ENCODE data around the gene KCNA5. TPM values are rescaled to one million over a fixed set of nuclear protein-coding genes. Genes with fewer than 3 reads are reported as not detected.
A peak's percentile ranks its signal among the peaks of the same experiment; 100 is the strongest.

Gene KCNA5
- total RNA-seq, 3 donors from 2014 or later = 0.44 to 0.66 TPM; not detected in 1

DNA sequence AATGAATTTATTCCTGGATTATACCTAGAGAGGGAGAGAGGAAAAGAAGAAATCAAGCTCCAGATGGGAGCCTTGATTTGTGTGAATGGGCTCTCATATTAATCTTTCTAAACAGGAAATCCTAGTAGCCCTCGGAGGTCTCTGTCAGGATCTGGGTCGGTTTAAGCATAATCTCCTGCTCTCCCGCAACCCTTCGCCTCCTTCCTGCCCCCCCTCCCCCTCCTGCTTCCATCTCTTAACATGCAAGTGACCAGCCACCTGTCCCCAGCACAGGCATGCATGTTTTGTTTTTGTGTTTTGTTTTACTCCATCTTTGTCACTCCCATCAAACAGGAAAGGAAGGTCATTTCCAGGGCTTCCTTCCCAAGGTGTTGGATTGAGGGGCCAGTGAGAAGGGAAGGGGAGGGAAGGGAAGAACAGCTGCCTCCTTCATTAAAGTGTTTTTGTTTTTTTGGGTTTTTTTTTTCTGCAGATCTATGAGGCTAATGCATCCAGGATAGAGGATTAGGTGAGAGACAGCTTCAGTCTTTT lies 4.8 kb upstream of the KCNA5 start:
- no peak for DNase-seq (ENCODE audit: low spot score in 2 of 2)

DNA sequence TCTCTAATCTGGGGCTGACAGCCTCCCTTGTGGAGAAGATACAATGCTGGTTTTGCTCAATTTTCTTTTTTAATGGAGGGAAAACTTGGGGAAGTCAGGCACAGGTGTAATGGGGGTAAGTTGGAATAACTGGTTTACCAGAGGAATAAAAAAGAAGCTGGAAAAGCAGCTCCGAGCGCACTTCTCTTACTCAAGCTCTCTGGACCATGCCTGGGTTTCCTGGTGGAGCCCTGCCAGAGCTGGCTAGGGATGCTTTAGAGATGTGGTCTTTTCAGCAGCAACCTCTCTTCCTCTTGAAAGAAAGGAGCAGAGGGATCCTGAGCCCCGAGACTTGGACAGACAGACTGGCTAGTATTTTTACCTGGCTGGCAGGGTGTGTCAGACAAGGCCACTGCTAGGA lies 3.9 kb upstream of the KCNA5 start:
- TF ChIP-seq POLR2AphosphoS5 (IDR thresholded peaks at IDR 0.05) (no peak), POLR2A (IDR thresholded peaks at IDR 0.05) (no peak)
- TF ChIP-seq, protein P1, sequence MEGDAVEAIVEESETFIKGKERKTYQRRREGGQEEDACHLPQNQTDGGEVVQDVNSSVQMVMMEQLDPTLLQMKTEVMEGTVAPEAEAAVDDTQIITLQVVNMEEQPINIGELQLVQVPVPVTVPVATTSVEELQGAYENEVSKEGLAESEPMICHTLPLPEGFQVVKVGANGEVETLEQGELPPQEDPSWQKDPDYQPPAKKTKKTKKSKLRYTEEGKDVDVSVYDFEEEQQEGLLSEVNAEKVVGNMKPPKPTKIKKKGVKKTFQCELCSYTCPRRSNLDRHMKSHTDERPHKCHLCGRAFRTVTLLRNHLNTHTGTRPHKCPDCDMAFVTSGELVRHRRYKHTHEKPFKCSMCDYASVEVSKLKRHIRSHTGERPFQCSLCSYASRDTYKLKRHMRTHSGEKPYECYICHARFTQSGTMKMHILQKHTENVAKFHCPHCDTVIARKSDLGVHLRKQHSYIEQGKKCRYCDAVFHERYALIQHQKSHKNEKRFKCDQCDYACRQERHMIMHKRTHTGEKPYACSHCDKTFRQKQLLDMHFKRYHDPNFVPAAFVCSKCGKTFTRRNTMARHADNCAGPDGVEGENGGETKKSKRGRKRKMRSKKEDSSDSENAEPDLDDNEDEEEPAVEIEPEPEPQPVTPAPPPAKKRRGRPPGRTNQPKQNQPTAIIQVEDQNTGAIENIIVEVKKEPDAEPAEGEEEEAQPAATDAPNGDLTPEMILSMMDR (IDR thresholded peaks at IDR 0.05) = no peak
- intact Hi-C loops (cut with DNase I; ENCODE audit: low total_unique reads) = no loop called here

More for the DNA sequence above, 4.8 kb upstream of the KCNA5 start:
- no peaks in the 10 kb centered on the region for H3K9me3 ChIP-seq
- intact Hi-C loops (cut with DNase I; ENCODE audit: low total_unique reads) = no loop called here
- TF ChIP-seq POLR2A (IDR thresholded peaks at IDR 0.05) (no peak), POLR2AphosphoS5 (IDR thresholded peaks at IDR 0.05) (no peak)
- TF ChIP-seq, protein P1 (IDR thresholded peaks at IDR 0.05) = no peak
- H3K4me1 ChIP-seq = no peaks in the 10 kb centered on the region
- H3K27ac ChIP-seq = no peak overlapping the region
- no peaks in the 10 kb centered on the region for H3K36me3 ChIP-seq
- peaks cover 0 to 14% of the 10 kb centered on the region in 2 donors for H3K27me3 ChIP-seq
- H3K4me3 ChIP-seq = no peak overlapping the region

DNA sequence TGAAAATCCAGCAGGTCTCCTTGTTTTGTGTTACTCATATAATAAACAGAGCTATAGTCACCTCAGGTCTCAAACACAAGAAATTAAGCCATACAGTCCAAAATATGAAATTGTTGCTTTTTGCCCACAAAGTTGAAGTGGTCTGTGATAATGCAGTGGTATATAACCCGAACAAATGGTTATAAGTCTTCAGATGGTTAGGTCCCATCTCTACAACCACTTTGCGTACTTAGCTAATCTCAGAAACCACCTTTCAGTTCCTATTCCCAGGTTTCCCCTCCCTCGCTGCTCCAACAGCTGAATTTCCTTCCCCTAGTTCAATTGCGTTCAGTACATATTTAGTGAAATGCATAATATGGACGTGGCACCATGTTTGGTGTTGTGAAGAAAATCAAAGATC lies 3.3 kb upstream of the KCNA5 start:
- no peak for DNase-seq (ENCODE audit: low spot score in 2 of 2)
- TF ChIP-seq POLR2AphosphoS5 (IDR thresholded peaks at IDR 0.05) = no peak
- no peak for TF ChIP-seq POLR2A (IDR thresholded peaks at IDR 0.05)
- TF ChIP-seq, protein P1 (IDR thresholded peaks at IDR 0.05) = no peak
- intact Hi-C loops (cut with DNase I; ENCODE audit: low total_unique reads) = no loop called here
- H3K4me3 ChIP-seq = no peak overlapping the region
- H3K9me3 ChIP-seq = no peaks in the 10 kb centered on the region
- H3K27ac ChIP-seq = no peak overlapping the region
- H3K27me3 ChIP-seq = peaks cover 0 to 28% of the 10 kb centered on the region in 2 donors
- H3K4me1 ChIP-seq = no peaks in the 10 kb centered on the region
- no peaks in the 10 kb centered on the region for H3K36me3 ChIP-seq

More for the DNA sequence above, 3.9 kb upstream of the KCNA5 start:
- Histone ChIP-seq H3K27ac (no peak overlapping the region), H3K27me3 (peaks cover 0 to 23% of the 10 kb centered on the region in 2 donors), H3K4me1 (no peaks in the 10 kb centered on the region), H3K4me3 (no peak overlapping the region), H3K36me3 (no peaks in the 10 kb centered on the region), H3K9me3 (no peaks in the 10 kb centered on the region)
- no peak for DNase-seq (ENCODE audit: low spot score in 2 of 2)

DNA sequence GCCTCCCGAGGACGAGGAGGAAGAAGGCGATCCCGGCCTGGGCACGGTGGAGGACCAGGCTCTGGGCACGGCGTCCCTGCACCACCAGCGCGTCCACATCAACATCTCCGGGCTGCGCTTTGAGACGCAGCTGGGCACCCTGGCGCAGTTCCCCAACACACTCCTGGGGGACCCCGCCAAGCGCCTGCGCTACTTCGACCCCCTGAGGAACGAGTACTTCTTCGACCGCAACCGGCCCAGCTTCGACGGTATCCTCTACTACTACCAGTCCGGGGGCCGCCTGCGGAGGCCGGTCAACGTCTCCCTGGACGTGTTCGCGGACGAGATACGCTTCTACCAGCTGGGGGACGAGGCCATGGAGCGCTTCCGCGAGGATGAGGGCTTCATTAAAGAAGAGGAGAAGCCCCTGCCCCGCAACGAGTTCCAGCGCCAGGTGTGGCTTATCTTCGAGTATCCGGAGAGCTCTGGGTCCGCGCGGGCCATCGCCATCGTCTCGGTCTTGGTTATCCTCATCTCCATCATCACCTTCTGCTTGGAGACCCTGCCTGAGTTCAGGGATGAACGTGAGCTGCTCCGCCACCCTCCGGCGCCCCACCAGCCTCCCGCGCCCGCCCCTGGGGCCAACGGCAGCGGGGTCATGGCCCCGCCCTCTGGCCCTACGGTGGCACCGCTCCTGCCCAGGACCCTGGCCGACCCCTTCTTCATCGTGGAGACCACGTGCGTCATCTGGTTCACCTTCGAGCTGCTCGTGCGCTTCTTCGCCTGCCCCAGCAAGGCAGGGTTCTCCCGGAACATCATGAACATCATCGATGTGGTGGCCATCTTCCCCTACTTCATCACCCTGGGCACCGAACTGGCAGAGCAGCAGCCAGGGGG lies 979 bp downstream of the KCNA5 start:
- Histone ChIP-seq H3K27ac (no peak overlapping the region), H3K4me1 (no peaks in the 10 kb centered on the region), H3K9me3 (no peaks in the 10 kb centered on the region), H3K27me3 (peaks cover 0 to 50% of the 10 kb centered on the region in 2 donors), H3K4me3 (peak overlapping the region in 1 of 3 donors; percentile 41), H3K36me3 (no peaks in the 10 kb centered on the region)
- intact Hi-C loops (cut with DNase I; ENCODE audit: low total_unique reads) = no loop called here
- TF ChIP-seq, protein P1 (IDR thresholded peaks at IDR 0.05) = no peak
- no peak for TF ChIP-seq POLR2AphosphoS5 (IDR thresholded peaks at IDR 0.05)
- no peak for TF ChIP-seq POLR2A (IDR thresholded peaks at IDR 0.05)
- DNase-seq (ENCODE audit: low spot score in 2 of 2) = no peak

DNA sequence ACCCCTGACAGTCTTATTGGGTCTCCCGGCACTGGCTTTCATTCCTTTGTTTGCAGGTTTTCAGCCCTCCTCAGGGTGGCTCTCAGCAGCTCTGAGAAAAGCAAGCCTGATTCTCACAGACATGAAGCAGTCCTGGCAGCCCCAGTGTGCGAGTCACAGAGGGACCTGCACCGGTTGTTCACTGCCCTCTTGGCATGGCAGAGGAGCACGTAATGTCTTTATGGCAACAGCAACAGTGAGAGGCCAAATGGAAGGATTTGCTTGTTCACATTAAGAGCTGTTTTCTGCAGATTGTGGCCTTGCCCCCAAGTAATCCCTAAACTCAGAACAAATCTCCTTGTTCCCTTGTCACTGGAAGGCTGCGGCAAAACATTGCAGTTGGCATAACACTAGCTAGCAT lies 3.4 kb downstream of the KCNA5 start:
- no peak for TF ChIP-seq POLR2AphosphoS5 (IDR thresholded peaks at IDR 0.05)
- TF ChIP-seq, protein P1 (IDR thresholded peaks at IDR 0.05) = no peak
- TF ChIP-seq POLR2A (IDR thresholded peaks at IDR 0.05) = no peak
- Histone ChIP-seq H3K4me3 (no peak overlapping the region), H3K27me3 (peaks cover 0 to 50% of the 10 kb centered on the region in 2 donors), H3K9me3 (no peaks in the 10 kb centered on the region), H3K36me3 (no peaks in the 10 kb centered on the region), H3K4me1 (no peaks in the 10 kb centered on the region), H3K27ac (no peak overlapping the region)
- intact Hi-C loops (cut with DNase I; ENCODE audit: low total_unique reads) = no loop called here
- DNase-seq (ENCODE audit: low spot score in 2 of 2) = no peak
